ENCODE data around the gene RUNX1. TPM values are rescaled to one million over a fixed set of nuclear protein-coding genes. Genes with fewer than 3 reads are reported as not detected.

RUNX1 gene
- total and polyA plus RNA-seq, 10 of the 15 experiments (the other 5 are each of a cell fraction or from before 2014, with no cell fraction given), result 0.90 to 15.2 (median 4.1) TPM

DNA sequence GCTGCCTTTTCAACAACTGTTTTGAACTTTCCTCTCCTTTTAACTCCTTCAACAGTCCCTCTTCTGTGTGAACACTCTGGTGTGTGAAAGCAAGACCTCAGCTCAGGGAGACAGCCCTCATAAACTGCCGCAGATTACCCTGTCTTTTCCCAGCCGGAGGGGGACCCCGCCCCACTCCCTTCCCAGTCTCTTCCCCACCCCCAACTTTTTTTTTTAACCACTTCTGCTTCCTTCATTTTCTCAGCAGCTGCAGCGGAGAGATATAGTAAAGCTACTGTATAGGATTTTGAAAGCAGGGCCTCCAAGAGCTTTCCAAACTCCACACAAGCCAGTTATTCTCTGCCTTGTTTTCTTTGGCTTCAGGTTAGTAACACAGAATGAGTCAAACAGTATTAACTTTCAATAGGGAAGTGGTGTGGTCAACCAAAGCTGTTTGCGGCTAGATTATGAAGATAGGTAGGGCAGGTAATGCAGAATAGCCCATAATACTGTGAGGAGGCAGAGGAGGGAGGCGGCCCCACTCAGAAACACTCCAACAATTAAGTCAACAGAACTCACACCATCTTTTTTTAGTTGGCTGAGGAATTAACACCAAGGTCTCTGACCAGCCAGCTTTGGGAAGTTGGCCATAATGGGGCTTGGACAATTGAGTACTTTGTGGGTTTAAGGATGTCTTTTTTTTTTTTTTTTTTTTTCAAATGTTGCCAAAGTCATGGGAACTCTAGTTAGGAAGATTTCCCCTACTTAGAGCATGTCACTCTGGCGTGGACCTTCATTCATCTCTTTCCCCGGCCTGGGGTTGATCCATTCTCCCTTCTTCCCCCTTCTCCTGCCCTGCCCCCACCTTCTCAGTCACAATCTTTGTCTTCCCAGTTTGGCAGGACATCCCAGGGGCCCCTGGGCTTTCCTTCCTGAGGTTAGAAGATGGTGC is 203.3 kb downstream of the RUNX1 start (continued):
- TF ChIP-seq IRF4 (IDR thresholded peaks at IDR 0.05; ENCODE audit: low read depth, low read length), result peak; percentile 57; the same call in 1 of the 2 replicates
- TF ChIP-seq PAX5 (IDR thresholded peaks at IDR 0.05; ENCODE audit: borderline replicate concordance, low read depth, low read length), result peak; percentile 86
- peak; percentile 20; the same call in 1 of the 2 replicates for TF ChIP-seq BMI1 (IDR thresholded peaks at IDR 0.05; ENCODE audit: borderline replicate concordance)
- TF ChIP-seq, protein P1, sequence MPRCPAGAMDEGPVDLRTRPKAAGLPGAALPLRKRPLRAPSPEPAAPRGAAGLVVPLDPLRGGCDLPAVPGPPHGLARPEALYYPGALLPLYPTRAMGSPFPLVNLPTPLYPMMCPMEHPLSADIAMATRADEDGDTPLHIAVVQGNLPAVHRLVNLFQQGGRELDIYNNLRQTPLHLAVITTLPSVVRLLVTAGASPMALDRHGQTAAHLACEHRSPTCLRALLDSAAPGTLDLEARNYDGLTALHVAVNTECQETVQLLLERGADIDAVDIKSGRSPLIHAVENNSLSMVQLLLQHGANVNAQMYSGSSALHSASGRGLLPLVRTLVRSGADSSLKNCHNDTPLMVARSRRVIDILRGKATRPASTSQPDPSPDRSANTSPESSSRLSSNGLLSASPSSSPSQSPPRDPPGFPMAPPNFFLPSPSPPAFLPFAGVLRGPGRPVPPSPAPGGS (IDR thresholded peaks at IDR 0.05; ENCODE audit: borderline replicate concordance, insufficient read depth, low read depth, low read length, poor library complexity, severe bottlenecking), result peak; percentile 35
- peak; percentile 80; the same call in 1 of the 2 replicates for TF ChIP-seq MTA3 (IDR thresholded peaks at IDR 0.05; ENCODE audit: borderline replicate concordance, low read length)
- TF ChIP-seq MYB (IDR thresholded peaks at IDR 0.05; ENCODE audit: borderline replicate concordance, low read depth, low read length), result no peak
- TF ChIP-seq CBX3 (IDR thresholded peaks at IDR 0.05; ENCODE audit: borderline replicate concordance, low read depth), result no peak
- TF ChIP-seq SP1 (IDR thresholded peaks at IDR 0.05; ENCODE audit: low read depth, low read length), result no peak
- TF ChIP-seq BACH1 (IDR thresholded peaks at IDR 0.05; ENCODE audit: borderline replicate concordance), result peak; percentile 85; the same call in 1 of the 2 replicates
- TF ChIP-seq, protein P2, sequence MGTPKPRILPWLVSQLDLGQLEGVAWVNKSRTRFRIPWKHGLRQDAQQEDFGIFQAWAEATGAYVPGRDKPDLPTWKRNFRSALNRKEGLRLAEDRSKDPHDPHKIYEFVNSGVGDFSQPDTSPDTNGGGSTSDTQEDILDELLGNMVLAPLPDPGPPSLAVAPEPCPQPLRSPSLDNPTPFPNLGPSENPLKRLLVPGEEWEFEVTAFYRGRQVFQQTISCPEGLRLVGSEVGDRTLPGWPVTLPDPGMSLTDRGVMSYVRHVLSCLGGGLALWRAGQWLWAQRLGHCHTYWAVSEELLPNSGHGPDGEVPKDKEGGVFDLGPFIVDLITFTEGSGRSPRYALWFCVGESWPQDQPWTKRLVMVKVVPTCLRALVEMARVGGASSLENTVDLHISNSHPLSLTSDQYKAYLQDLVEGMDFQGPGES (IDR thresholded peaks at IDR 0.05), result no peak

Measured in GM12878 (cell line).